Ishikawa (cell line): ENCODE data around the gene RHEX.

ENCODE experiments used
- CEBPB ChIP-seq: IDR thresholded peaks from 2 replicates; pipeline ENCODE4 v1.6.1; 2012
- CREB1 ChIP-seq: IDR thresholded peaks from 2 replicates; pipeline ENCODE4 v1.6.1; 2012; ENCODE audit warnings: low read depth
- EGR1 ChIP-seq: IDR thresholded peaks from 2 replicates; pipeline ENCODE4 v1.6.1; 2012
- EP300 ChIP-seq: IDR thresholded peaks from 2 replicates; pipeline ENCODE4 v1.6.1; 2012; ENCODE audit warnings: borderline replicate concordance
- FOXM1 ChIP-seq: IDR thresholded peaks from 2 replicates; pipeline ENCODE4 v1.6.1; 2012; ENCODE audit warnings: low read depth, borderline replicate concordance
- MAX ChIP-seq: IDR thresholded peaks from 2 replicates; pipeline ENCODE4 v1.6.1; 2012
- NFIC ChIP-seq: IDR thresholded peaks from 2 replicates; pipeline ENCODE4 v1.6.1; 2012
- RAD21 ChIP-seq: IDR thresholded peaks from 2 replicates; pipeline ENCODE4 v1.6.1; 2012; ENCODE audit warnings: low read depth
- REST ChIP-seq: IDR thresholded peaks from 2 replicates; pipeline ENCODE4 v1.6.1; 2012; ENCODE audit warnings: low read depth, mild to moderate bottlenecking
- TAF1 ChIP-seq: IDR thresholded peaks from 2 replicates; pipeline ENCODE4 v1.6.1; 2012; ENCODE audit warnings: low read depth, mild to moderate bottlenecking
- TCF12 ChIP-seq: IDR thresholded peaks from 2 replicates; pipeline ENCODE4 v1.6.1; 2012; ENCODE audit warnings: low read depth
- TEAD4 ChIP-seq: IDR thresholded peaks from 2 replicates; pipeline ENCODE4 v1.6.1; 2012
- USF1 ChIP-seq: IDR thresholded peaks from 2 replicates; pipeline ENCODE4 v1.6.1; 2012
- YY1 ChIP-seq: IDR thresholded peaks from 2 replicates; pipeline ENCODE4 v1.6.1; 2012; ENCODE audit warnings: low read depth
- ZBTB7A ChIP-seq: IDR thresholded peaks from 2 replicates; pipeline ENCODE4 v1.6.1; 2012; ENCODE audit warnings: low read depth

The RHEX gene

GRCh38 chr1:206052919-206053610 is at the start of gene RHEX:
RHEX (plus strand) TSS chr1:206053173; CDS start chr1:206097829, 44,656 bp downstream.
- TF ChIP-seq RAD21 (peak; percentile 4; the same call in 1 of the 2 replicates), MAX (peak; percentile 84), YY1 (peak; percentile 75), TCF12 (peak; percentile 99), EP300 (peak; percentile 98), NFIC (peak; percentile 93), TEAD4 (peak; percentile 98), TAF1 (peak; percentile 71), CREB1 (0 out of 2 replicates have a peak, but pooled peaks have one; percentile 54), FOXM1 (peak; percentile 98)

GRCh38 chr1:206003854-206004800 is 48.8 kb upstream of the RHEX start:
- TF ChIP-seq CEBPB (no peak), TAF1 (no peak), YY1 (no peak), TCF12 (no peak), REST (no peak), NFIC (no peak), RAD21 (no peak), TEAD4 (no peak), FOXM1 (no peak), USF1 (no peak), CREB1 (no peak), MAX (no peak), EP300 (no peak), EGR1 (no peak), ZBTB7A (no peak)

- TF ChIP-seq MAX: no peak
- TF ChIP-seq RAD21: no peak
- TF ChIP-seq TEAD4: no peak
- TF ChIP-seq FOXM1: no peak
- TF ChIP-seq CREB1: no peak
- TF ChIP-seq CEBPB: no peak
Observed at GRCh38 chr1:206004826-206005225, 48.1 kb upstream of the RHEX start.

- TF ChIP-seq CREB1 (no peak), USF1 (no peak), MAX (no peak), FOXM1 (no peak), YY1 (no peak), EGR1 (no peak), NFIC (no peak), TEAD4 (no peak), RAD21 (no peak), EP300 (no peak), REST (no peak)
Observed at GRCh38 chr1:206005234-206005633, 47.7 kb upstream of the RHEX start.

GRCh38 chr1:206005778-206006180 is 47.2 kb upstream of the RHEX start:
- no peak for TF ChIP-seq USF1
- TF ChIP-seq NFIC: no peak
- no peak for TF ChIP-seq EGR1
- no peak for TF ChIP-seq TCF12
- no peak for TF ChIP-seq EP300
- TF ChIP-seq TEAD4: no peak
- TF ChIP-seq YY1: no peak
- TF ChIP-seq RAD21: no peak
- TF ChIP-seq ZBTB7A: no peak
- no peak for TF ChIP-seq CEBPB
- TF ChIP-seq REST: no peak
- TF ChIP-seq TAF1: no peak
- no peak for TF ChIP-seq CREB1
- TF ChIP-seq FOXM1: no peak
- no peak for TF ChIP-seq MAX
